ENCODE measurements around the gene SLC25A45.
"Not testable (repeated sequence)": the region's sequence is repeated elsewhere in the genome, so short reads cannot be mapped to it uniquely, and the experiment has no call there.

SLC25A45 gene

GRCh38 chr11:65420979-65421793 is 38.7 kb upstream of the SLC25A45 start:
- peak; percentile 86 for DNase-seq

- no peak for DNase-seq
These were observed 38.1 kb upstream of the SLC25A45 start for GRCh38 chr11:65420506-65420905.

GRCh38 chr11:65419772-65420481 is 37.5 kb upstream of the SLC25A45 start:
- DNase-seq: peak; percentile 70

GRCh38 chr11:65419460-65419771 is 37.0 kb upstream of the SLC25A45 start:
- peak; percentile 85 for DNase-seq

GRCh38 chr11:65418681-65419459 is 36.4 kb upstream of the SLC25A45 start:
- DNase-seq: peak; percentile 98

- no peak for DNase-seq
These were observed 35.9 kb upstream of the SLC25A45 start for GRCh38 chr11:65418431-65418680.

- peak; percentile 44 for DNase-seq
These were observed 35.4 kb upstream of the SLC25A45 start for GRCh38 chr11:65417702-65418430.

GRCh38 chr11:65416841-65417701 is 34.6 kb upstream of the SLC25A45 start:
- peak; percentile 54 for DNase-seq

GRCh38 chr11:65416341-65416824 is 33.9 kb upstream of the SLC25A45 start:
- DNase-seq: peak; percentile 78

- DNase-seq: no peak
These were observed 33.3 kb upstream of the SLC25A45 start for GRCh38 chr11:65415499-65416340.

GRCh38 chr11:65414776-65415498 is 32.5 kb upstream of the SLC25A45 start:
- no peak for DNase-seq

GRCh38 chr11:65413077-65413664 is 30.7 kb upstream of the SLC25A45 start:
- DNase-seq: not testable (repeated sequence)

- DNase-seq: no peak
These were observed 30.0 kb upstream of the SLC25A45 start for GRCh38 chr11:65412271-65413076.

- no peak for DNase-seq
These were observed 29.2 kb upstream of the SLC25A45 start for GRCh38 chr11:65411681-65412070.

- no peak for DNase-seq
These were observed 28.7 kb upstream of the SLC25A45 start for GRCh38 chr11:65410936-65411680.

- DNase-seq: no peak
These were observed 22.3 kb upstream of the SLC25A45 start for GRCh38 chr11:65404638-65405339.

- DNase-seq: no peak
These were observed 21.8 kb upstream of the SLC25A45 start for GRCh38 chr11:65404210-65404609.
